Prostate gland (tissue), 2 donors: Measurements from ENCODE around the gene KIF21A. TPM values are rescaled to one million over a fixed set of nuclear protein-coding genes. Genes with fewer than 3 reads are reported as not detected.

Experiments used
- DNase-seq: peaks from one replicate; pipeline ENCODE4 v3.0.0-alpha.2; 2019; ENCODE audit warnings: low spot score
- H3K27ac ChIP-seq, 2 donors: fragments of 200-600 bp; sonication (generic); 2 replicates each; pipeline ENCODE4 v1.5.1; 2017 to 2019
- H3K27me3 ChIP-seq: fragments of 200-600 bp; sonication (generic); replicated peaks from 2 replicates; pipeline ENCODE4 v1.5.1; 2019; ENCODE audit not compliant: insufficient read depth
- H3K36me3 ChIP-seq, 2 donors: fragments of 200-600 bp; sonication (generic); 1 replicate in 1 of 2; 2 replicates in 1 of 2; pipeline versions ENCODE4 v1.5.1 to v1.8.1; 2017 to 2019
- H3K4me1 ChIP-seq: fragments of 200-600 bp; sonication (generic); replicated peaks from 2 replicates; pipeline ENCODE4 v1.5.1; 2019
- H3K4me3 ChIP-seq, 2 donors: fragments of 200-600 bp; sonication (generic); 2 replicates each; pipeline ENCODE4 v1.5.1; 2017 to 2019
- H3K9me3 ChIP-seq: fragments of 200-600 bp; sonication (generic); 2 replicates; pipeline ENCODE4 v1.5.1; 2017
- CTCF ChIP-seq, 4 experiments: fragments of 200-600 bp in 2 of 4; fragments of 450-650 bp in 2 of 4; sonication (generic) in 2 of 4; IDR thresholded peaks; 1 replicate in 3 of 4; 2 replicates in 1 of 4; pipeline ENCODE4 v1.5.1; 2016 to 2019; ENCODE audit warnings: antibody characterized with exemption in 4 of 4, mild to moderate bottlenecking in 2 of 4, moderate library complexity in 2 of 4
- POLR2A ChIP-seq: fragments of 450-650 bp; IDR thresholded peaks from one replicate; pipeline ENCODE4 v1.6.1; 2016; ENCODE audit warnings: antibody characterized with exemption, mild to moderate bottlenecking
- POLR2AphosphoS5 ChIP-seq: sonication (generic); formaldehyde crosslinking; IDR thresholded peaks from one replicate; pipeline ENCODE4 v1.6.1; 2017; ENCODE audit warnings: antibody characterized with exemption
- WGBS: methylation state at CpG from one replicate; pipeline ENCODE4 v1.1.5; 2018; 5-methylcytosine and 5-hydroxymethylcytosine counted together
- intact Hi-C: fragments of 100-400 bp; cut with DNase I; formaldehyde crosslinking; loops from one replicate; pipeline ENCODE4 v1.14.2; 2022
- total RNA-seq, 2 donors: library from RNA; depleted of rRNA; stranded (reverse); fragments of >200 nt; gene quantifications; one replicate each; pipeline ENCODE4 v1.1.0, GENCODE V29; 2016

Gene KIF21A
- total RNA-seq, 2 donors from 2014 or later, result 36.2 to 57.9 TPM

- H3K27ac ChIP-seq, result no peak overlapping the region
- H3K36me3 ChIP-seq, result no peaks in the 10 kb centered on the region
- WGBS, result 70% methylated on average over 3 of the region's 3 CpGs
- intact Hi-C loops, result no loop called here
- H3K27me3 ChIP-seq, result no peaks in the 10 kb centered on the region
- H3K4me1 ChIP-seq, result no peaks in the 10 kb centered on the region
- DNase-seq, result no peak
- H3K4me3 ChIP-seq, result no peak overlapping the region
- no peaks in the 10 kb centered on the region for H3K9me3 ChIP-seq
- no peak for TF ChIP-seq POLR2AphosphoS5
- no peak for TF ChIP-seq CTCF (IDR thresholded peaks at IDR 0.05)
- no peak for TF ChIP-seq POLR2A
Measured at GRCh38 chr12:39427360-39427808, 15.5 kb downstream of the KIF21A start.

- WGBS, result 76% methylated on average over 3 of the region's 3 CpGs
- no peak for DNase-seq
- Histone ChIP-seq H3K9me3 (no peaks in the 10 kb centered on the region), H3K36me3 (no peaks in the 10 kb centered on the region), H3K27me3 (no peaks in the 10 kb centered on the region), H3K27ac (no peak overlapping the region), H3K4me3 (no peak overlapping the region), H3K4me1 (no peaks in the 10 kb centered on the region)
- no peak for TF ChIP-seq POLR2A
- no peak for TF ChIP-seq POLR2AphosphoS5
- TF ChIP-seq CTCF (IDR thresholded peaks at IDR 0.05), result no peak
- intact Hi-C loops, result no loop called here
Measured at GRCh38 chr12:39426636-39427240, 16.2 kb downstream of the KIF21A start.

- H3K4me3 ChIP-seq, result no peak overlapping the region
- H3K27me3 ChIP-seq, result no peaks in the 10 kb centered on the region
- 96% methylated on average over 2 of the region's 2 CpGs for WGBS
- no peaks in the 10 kb centered on the region for H3K9me3 ChIP-seq
- H3K27ac ChIP-seq, result no peak overlapping the region
- no peak for DNase-seq
- intact Hi-C loops, result no loop called here
- H3K4me1 ChIP-seq, result no peaks in the 10 kb centered on the region
- H3K36me3 ChIP-seq, result no peaks in the 10 kb centered on the region
- no peak for TF ChIP-seq POLR2AphosphoS5
- TF ChIP-seq CTCF (IDR thresholded peaks at IDR 0.05), result no peak
- TF ChIP-seq POLR2A, result no peak
Measured at GRCh38 chr12:39420043-39420442, 22.9 kb downstream of the KIF21A start.

GRCh38 chr12:39419471-39419870, 23.4 kb downstream of the KIF21A start:
- no peaks in the 10 kb centered on the region for H3K9me3 ChIP-seq
- H3K4me3 ChIP-seq, result no peak overlapping the region
- no peak for TF ChIP-seq CTCF (IDR thresholded peaks at IDR 0.05)
- TF ChIP-seq POLR2AphosphoS5, result no peak
- TF ChIP-seq POLR2A, result no peak
- no peaks in the 10 kb centered on the region for H3K27me3 ChIP-seq
- no peak overlapping the region for H3K27ac ChIP-seq
- H3K4me1 ChIP-seq, result no peaks in the 10 kb centered on the region
- no peak for DNase-seq
- intact Hi-C loops, result no loop called here
- 95% methylated on average over 2 of the region's 2 CpGs for WGBS
- H3K36me3 ChIP-seq, result no peaks in the 10 kb centered on the region

- no peak overlapping the region for H3K4me3 ChIP-seq
- intact Hi-C loops, result no loop called here
- H3K27me3 ChIP-seq, result no peaks in the 10 kb centered on the region
- H3K4me1 ChIP-seq, result no peaks in the 10 kb centered on the region
- no peak for TF ChIP-seq POLR2A
- TF ChIP-seq POLR2AphosphoS5, result no peak
- no peak for TF ChIP-seq CTCF (IDR thresholded peaks at IDR 0.05)
- no peak overlapping the region for H3K27ac ChIP-seq
- WGBS, result 95% methylated on average over 2 of the region's 2 CpGs
- DNase-seq, result no peak
- no peaks in the 10 kb centered on the region for H3K9me3 ChIP-seq
- no peaks in the 10 kb centered on the region for H3K36me3 ChIP-seq
Measured at GRCh38 chr12:39417916-39418315, 25.0 kb downstream of the KIF21A start.
